ENCODE measurements around the gene MED29. TPM values are rescaled to one million over a fixed set of nuclear protein-coding genes. Genes with fewer than 3 reads are reported as not detected.

Gene MED29
- total and polyA plus RNA-seq, 2 of the 13 experiments (the other 11 are each of a cell fraction or from before 2014, with no cell fraction given) = 14.0 to 19.7 TPM

DNA sequence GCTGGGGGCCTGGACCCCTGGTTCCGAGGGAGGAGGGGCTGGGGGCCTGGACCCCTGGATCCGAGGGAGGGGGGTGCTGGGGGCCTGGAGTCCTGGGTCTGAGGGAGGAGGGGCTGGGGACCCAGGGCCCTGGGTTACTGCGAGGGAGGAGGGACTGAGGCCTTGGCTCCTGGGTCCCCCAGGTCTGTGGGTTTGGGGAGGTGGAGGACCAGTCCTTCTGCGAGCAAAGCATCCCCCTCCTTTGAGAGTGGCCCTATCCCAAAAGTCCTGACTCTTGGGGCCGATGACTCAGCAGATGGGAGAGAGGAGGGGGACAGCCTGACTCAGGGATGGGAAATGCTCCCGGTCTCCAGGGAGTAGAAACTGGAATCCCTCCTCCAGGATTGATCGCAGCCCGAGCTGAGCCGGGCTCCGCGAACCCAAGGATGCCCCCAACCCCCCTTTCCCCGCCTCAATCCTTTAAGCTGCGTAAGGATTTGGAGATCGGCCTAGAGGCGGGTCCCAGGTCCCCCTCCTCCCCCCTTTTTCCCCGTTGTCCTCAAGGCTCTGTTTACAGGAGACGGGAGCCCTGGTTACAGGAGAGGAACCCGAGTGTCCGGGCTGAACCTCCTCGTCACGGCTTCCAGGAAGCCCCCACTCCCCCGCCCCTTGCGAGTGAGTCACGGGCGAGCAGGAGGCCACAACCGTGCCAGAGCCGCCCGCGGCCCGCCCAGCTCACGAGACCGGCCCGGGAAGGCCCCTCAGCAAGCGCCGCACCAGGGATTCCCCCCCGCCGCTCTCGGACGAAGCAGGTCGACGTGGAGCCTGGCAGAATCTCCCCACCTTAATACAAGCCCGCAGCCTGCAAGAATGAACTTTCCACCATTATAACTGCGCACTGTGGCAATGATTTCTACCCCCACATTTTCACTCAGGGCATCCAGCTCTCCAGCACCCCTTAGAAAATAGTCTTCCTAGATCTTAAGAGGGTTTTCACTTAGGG, 12.4 kb downstream of the MED29 start:
- 0 out of 2 replicates have a peak overlapping the region, but pooled peaks have one; percentile 24 for H3K9ac ChIP-seq (ENCODE audit: insufficient read depth, low read depth, low read length)
- TF ChIP-seq ZNF160 (CRISPR knock-in tag; IDR thresholded peaks at IDR 0.05) (no peak), ZBTB7A (CRISPR knock-in tag; IDR thresholded peaks at IDR 0.05) (no peak), ZNF773 (CRISPR knock-in tag; IDR thresholded peaks at IDR 0.05; ENCODE audit: borderline replicate concordance) (no peak), BCL6 (CRISPR knock-in tag; IDR thresholded peaks at IDR 0.05) (no peak), KLF16 (CRISPR knock-in tag; IDR thresholded peaks at IDR 0.05) (no peak), NFE2L2 (IDR thresholded peaks at IDR 0.05; ENCODE audit: low read length) (peak; percentile 55; the same call in 1 of the 2 replicates), MAFK (conservative IDR thresholded peaks at IDR 0.05 in 1 of 2, IDR thresholded peaks at IDR 0.05 in 1 of 2; ENCODE audit: low read length in 2 of 2) (peak; percentile 20 to 36; a peak in 3 of 4 replicates), ZNF225 (CRISPR knock-in tag; IDR thresholded peaks at IDR 0.05) (no peak), ZNF652 (CRISPR knock-in tag; IDR thresholded peaks at IDR 0.05; ENCODE audit: borderline replicate concordance, low read depth) (no peak), ZNF557 (CRISPR knock-in tag; IDR thresholded peaks at IDR 0.05) (no peak), ZNF430 (CRISPR knock-in tag; IDR thresholded peaks at IDR 0.05) (no peak), SUZ12 (IDR thresholded peaks at IDR 0.05; ENCODE audit: low read depth, low read length) (no peak), REXO4 (CRISPR knock-in tag; IDR thresholded peaks at IDR 0.05; ENCODE audit: borderline replicate concordance) (no peak), RNF2 (conservative IDR thresholded peaks at IDR 0.05; ENCODE audit: low read depth) (no peak), EP300 (IDR thresholded peaks at IDR 0.05; ENCODE audit: low read depth in 2 of 2, low read length in 2 of 2) (no peak), EP300 (CRISPR knock-in tag; IDR thresholded peaks at IDR 0.05; ENCODE audit: borderline replicate concordance) (no peak)
- TF ChIP-seq, protein P1, sequence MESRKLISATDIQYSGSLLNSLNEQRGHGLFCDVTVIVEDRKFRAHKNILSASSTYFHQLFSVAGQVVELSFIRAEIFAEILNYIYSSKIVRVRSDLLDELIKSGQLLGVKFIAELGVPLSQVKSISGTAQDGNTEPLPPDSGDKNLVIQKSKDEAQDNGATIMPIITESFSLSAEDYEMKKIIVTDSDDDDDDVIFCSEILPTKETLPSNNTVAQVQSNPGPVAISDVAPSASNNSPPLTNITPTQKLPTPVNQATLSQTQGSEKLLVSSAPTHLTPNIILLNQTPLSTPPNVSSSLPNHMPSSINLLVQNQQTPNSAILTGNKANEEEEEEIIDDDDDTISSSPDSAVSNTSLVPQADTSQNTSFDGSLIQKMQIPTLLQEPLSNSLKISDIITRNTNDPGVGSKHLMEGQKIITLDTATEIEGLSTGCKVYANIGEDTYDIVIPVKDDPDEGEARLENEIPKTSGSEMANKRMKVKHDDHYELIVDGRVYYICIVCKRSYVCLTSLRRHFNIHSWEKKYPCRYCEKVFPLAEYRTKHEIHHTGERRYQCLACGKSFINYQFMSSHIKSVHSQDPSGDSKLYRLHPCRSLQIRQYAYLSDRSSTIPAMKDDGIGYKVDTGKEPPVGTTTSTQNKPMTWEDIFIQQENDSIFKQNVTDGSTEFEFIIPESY (CRISPR knock-in tag; IDR thresholded peaks at IDR 0.05) = peak; percentile 9; the same call in 1 of the 2 replicates
- intact Hi-C loops (cut with micrococcal nuclease; ENCODE audit: unreplicated experiment) (loop anchor here (5.0 kb wide), 1 partner anchor 1039 kb away; the partner anchor contains the start of gene SERTAD3), in situ Hi-C loops (cut with HindIII; ENCODE audit: extremely low pct_ligation_motif_present, low pct_unique_long_range_greater_than_20kb) (no loop called here)
- no peak overlapping the region for H3K4me2 ChIP-seq (ENCODE audit: low read depth, low read length)
- H3K4me1 ChIP-seq (ENCODE audit: insufficient read depth, low read length) = peaks cover 68% of the 10 kb centered on the region
- no peaks in the 10 kb centered on the region for H3K9me3 ChIP-seq (ENCODE audit: low read length)
- peaks cover 17% of the 10 kb centered on the region; the same call in 1 of the 2 replicates for H4K20me1 ChIP-seq (ENCODE audit: insufficient read depth, low read length)
- peaks cover 19% of the 10 kb centered on the region for H3K79me2 ChIP-seq (ENCODE audit: insufficient read depth, low read length)
- no peak overlapping the region for H3K4me3 ChIP-seq (replicated peaks in 1 of 3; ENCODE audit: insufficient read depth in 1 of 3, low read depth in 2 of 3, low read length in 3 of 3)
- ChIA-PET POLR2A (interaction anchor here (5.8 kb wide), 1 partner anchor 12 kb away, joined by 43 read pairs; the partner anchor contains the start of genes MED29 and PAF1), CTCF (ENCODE audit: low intra/inter-chr PET ratio, low total read pairs) (no interaction called here)
- H3K27ac ChIP-seq (ENCODE audit: extremely low read length, insufficient read depth, low read length) = peak overlapping the region; percentile 98
- 92% methylated on average over 29 of the region's 43 CpGs for WGBS (ENCODE audit: low lambda C conversion rate)
- BruUV-seq (replicated peaks) = no TSS peak
- ATAC-seq (no peak), FAIRE-seq (no peak), DNase-seq (ENCODE audit: low spot score) (no peak)
- H3K27me3 ChIP-seq (ENCODE audit: control insufficient read depth in 1 of 2, insufficient read depth in 2 of 2, low read length in 2 of 2) = no peaks in the 10 kb centered on the region; a peak in 1 of 5 replicates
- H3K36me3 ChIP-seq (replicated peaks in 1 of 2; ENCODE audit: control insufficient read depth in 1 of 2, insufficient read depth in 2 of 2, low read length in 2 of 2) = peaks cover 0 to 3% of the 10 kb centered on the region in 2 experiments; a peak in 1 of 5 replicates
- H2AFZ ChIP-seq (ENCODE audit: low read length) = no peak overlapping the region

Data from HepG2 (cell line).